HG03135 (cell line): ENCODE results near the gene AOAH.

Source experiments
- ATAC-seq: cut with Tn5 transposase; IDR thresholded peaks from one replicate; pipeline ENCODE4 v1.9.1; 2021; ENCODE audit warnings: mild to moderate bottlenecking, moderate library complexity; ENCODE audit not compliant: unreplicated experiment

Gene AOAH

GRCh38 chr7:36567699-36568451 lies 156.4 kb downstream of the AOAH start:
- ATAC-seq = no peak

- ATAC-seq = no peak
These were observed 158.4 kb downstream of the AOAH start for GRCh38 chr7:36565792-36566356.

DNA sequence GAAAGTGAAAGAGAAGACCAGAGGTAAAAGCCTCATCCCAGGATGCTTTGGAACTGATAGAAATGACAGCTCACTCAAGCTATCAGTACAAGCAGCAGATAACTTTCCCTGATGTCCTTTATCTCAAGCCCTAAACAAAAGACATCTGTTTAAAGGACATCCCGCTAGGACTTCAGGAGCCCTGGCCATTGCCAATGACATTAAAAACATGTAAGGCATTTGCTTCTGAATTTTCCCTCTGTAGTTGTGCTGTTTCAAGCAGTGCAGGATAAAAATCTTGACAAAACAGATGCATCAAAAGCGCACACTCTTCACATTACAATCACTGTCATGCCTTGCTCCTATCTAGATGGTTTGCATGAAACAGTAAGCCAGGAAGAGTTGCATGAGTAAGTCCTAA lies 159.8 kb downstream of the AOAH start:
- no peak for ATAC-seq

DNA sequence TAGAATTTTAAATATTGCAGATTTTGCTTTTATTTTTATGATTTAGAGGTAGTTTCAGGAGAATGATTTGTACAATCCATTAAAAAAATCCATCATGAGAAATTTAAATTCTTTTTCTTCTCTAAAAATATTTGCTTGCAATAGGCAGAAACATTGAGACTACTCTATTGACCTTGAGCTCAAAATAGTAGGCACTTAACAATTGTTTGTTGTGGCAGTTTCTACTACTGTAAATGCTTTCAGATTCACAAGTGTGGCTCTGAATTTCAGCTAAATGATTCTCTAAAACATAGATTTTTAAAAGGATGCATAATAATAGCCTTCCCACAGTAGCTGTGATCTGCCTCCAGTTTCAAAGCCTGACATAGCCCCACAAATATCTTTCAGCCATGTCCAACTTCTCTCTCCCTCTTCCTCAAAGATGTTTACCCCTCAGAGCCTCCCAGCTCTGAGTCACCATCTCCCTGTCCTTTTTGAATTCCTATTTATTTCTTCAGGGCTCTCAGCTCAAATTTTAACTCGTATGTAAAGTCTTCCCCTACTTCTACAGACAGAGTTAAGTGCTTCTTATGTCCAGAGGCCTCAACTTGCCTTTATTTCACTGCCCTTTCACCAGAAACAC lies 160.5 kb downstream of the AOAH start:
- ATAC-seq = no peak

GRCh38 chr7:36562121-36562520 lies 162.2 kb downstream of the AOAH start:
- ATAC-seq = no peak

- ATAC-seq = no peak
These were observed 175.3 kb downstream of the AOAH start for GRCh38 chr7:36549029-36549428.

DNA sequence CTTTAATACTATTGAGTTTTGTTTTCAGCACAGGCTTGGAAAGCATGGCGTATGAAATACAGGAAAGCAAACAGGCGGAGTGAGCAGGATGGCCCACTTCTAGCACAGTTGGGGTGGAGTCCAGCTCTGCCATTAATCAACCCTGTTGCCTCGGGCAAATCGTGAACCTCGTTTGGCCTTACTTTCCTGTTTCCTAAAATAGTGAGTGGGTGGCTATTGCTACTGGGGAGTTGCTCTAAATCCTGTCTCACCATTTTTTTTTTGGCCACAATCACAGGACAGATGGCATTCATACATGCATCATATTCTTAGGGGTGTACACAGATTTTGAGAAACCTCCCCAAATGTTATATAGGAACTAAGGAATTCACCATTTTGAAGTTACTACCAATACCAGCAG lies 176.9 kb downstream of the AOAH start:
- no peak for ATAC-seq

- ATAC-seq = no peak
These were observed 178.0 kb downstream of the AOAH start for GRCh38 chr7:36546331-36546730.

GRCh38 chr7:36545291-36545690 lies 179.0 kb downstream of the AOAH start:
- no peak for ATAC-seq

DNA sequence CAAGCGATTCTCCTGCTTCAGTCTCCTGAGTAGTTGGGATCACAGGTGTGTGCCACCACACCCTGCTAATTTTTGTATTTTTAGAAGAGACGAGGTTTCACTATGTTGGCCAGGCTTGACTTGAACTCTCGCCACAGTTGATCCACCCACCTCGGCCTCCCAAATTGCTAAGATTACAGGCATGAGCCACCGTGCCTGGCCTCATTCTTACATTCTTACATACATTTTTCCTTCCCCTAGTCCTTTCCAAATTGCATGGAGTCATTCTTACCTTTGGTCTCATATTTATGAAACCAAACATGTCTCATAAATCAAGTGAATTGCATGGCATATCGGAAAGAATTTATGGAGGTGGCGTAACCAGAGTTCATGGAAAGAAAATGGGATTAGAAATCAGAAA lies 186.2 kb downstream of the AOAH start:
- ATAC-seq = no peak

GRCh38 chr7:36535866-36536664 lies 188.2 kb downstream of the AOAH start:
- ATAC-seq = no peak

GRCh38 chr7:36533717-36534116 lies 190.6 kb downstream of the AOAH start:
- no peak for ATAC-seq

GRCh38 chr7:36532981-36533499 lies 191.3 kb downstream of the AOAH start:
- no peak for ATAC-seq

DNA sequence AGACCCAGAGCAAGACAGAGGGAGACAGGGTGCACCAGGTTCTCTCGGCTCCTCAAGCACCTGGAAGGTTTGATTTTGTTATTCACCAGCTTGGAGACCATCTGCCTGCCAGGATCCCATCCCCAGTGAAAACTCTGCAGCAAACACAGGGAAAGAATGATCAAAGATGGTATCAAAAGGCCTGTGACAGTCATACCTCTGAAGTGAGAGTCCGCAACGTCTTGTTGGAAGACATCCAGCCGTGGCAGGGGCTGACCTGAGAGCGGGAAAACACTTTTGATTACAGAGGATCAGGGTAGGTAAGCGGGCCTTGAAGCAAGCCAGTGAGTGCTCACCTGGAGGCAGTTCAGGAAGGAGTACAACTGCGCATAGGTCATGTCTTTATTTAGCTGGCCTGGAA lies 192.3 kb downstream of the AOAH start:
- ATAC-seq = no peak

DNA sequence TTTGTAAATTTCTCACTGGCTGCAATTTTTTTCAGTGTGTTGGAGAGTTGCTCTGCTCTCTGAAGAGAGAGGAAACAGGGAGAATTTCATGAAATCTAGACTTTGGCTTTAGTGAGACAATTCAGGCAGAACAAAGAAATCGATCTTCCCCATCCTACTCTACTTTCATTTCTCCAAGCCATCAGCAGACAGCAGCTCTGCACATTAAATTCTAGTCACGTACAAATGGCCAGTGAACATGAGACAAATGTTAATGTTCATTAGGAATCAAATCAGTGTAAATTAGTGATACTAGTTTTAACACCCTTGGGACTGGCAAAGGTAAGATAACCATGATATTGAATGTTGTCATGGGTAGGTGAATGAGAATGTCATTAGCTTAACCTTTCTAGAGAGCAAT lies 193.8 kb downstream of the AOAH start:
- no peak for ATAC-seq

GRCh38 chr7:36527549-36527913 lies 196.8 kb downstream of the AOAH start:
- ATAC-seq = no peak

- peak; percentile 60 for ATAC-seq
These were observed 197.3 kb downstream of the AOAH start for GRCh38 chr7:36526863-36527548.

DNA sequence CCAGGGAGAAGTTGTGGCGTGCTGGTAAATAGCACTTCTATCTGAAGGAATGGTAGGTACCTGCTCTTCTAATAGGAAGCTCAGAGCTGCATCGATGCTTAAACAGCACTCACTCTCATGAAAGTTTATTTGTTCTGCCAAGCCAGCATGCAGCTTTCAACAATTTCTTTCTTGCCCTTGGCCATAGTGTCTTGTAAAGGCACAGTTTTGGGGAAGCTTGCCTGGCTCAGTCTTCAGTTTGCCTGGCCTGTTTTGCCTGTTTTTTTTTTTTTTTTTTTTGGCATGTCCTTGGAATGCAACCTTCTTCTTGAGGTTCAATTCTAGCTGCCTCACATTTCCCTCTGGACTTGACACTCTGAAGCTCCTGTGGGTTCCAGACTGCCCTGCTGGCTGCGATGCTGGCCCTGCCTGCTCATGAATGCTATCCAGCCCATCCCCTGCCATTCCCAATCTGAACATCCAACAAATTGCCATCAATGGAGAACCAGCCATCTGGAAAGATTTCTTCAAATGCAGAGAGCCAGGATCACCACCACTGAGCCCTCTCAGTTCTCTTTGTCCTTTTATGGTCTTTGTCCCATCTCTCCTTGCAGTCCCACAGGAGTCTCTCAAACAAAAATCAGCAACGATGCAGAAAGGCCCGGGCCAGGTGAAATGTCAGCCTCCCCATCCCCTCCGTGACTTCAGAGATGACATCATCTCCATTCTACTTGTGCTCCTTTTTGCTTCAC lies 200.8 kb downstream of the AOAH start:
- no peak for ATAC-seq

GRCh38 chr7:36522453-36523007 lies 201.8 kb downstream of the AOAH start:
- ATAC-seq = no peak

DNA sequence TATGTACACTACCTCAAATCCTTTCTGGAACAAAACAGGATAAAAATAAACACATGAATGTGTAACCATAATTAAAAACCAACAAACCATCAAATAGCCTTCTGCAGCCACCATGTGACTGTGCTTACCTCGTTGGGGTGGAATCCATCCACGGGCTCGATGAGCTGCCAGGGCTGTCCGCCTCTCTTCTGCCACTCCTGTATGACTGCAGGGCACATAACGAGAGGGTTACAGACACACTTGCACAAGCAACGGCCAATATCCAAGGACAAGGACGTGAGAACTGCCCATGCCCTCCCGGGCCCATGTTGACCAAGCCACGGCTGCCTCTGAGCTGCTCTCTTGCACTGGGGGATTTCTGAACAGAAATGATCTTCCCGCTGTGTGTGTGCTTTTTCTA lies 202.4 kb downstream of the AOAH start:
- no peak for ATAC-seq
